Measurements from ENCODE around the gene CAPN11.

GRCh38 chr6:44214307-44214706 lies 55.7 kb downstream of the CAPN11 start:
- no peak for TF ChIP-seq KDM1A (IDR thresholded peaks at IDR 0.05; ENCODE audit: borderline replicate concordance)
- TF ChIP-seq, protein P1, sequence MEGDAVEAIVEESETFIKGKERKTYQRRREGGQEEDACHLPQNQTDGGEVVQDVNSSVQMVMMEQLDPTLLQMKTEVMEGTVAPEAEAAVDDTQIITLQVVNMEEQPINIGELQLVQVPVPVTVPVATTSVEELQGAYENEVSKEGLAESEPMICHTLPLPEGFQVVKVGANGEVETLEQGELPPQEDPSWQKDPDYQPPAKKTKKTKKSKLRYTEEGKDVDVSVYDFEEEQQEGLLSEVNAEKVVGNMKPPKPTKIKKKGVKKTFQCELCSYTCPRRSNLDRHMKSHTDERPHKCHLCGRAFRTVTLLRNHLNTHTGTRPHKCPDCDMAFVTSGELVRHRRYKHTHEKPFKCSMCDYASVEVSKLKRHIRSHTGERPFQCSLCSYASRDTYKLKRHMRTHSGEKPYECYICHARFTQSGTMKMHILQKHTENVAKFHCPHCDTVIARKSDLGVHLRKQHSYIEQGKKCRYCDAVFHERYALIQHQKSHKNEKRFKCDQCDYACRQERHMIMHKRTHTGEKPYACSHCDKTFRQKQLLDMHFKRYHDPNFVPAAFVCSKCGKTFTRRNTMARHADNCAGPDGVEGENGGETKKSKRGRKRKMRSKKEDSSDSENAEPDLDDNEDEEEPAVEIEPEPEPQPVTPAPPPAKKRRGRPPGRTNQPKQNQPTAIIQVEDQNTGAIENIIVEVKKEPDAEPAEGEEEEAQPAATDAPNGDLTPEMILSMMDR (IDR thresholded peaks at IDR 0.05 in 2 of 3, conservative IDR thresholded peaks at IDR 0.05 in 1 of 3; ENCODE audit: control insufficient read depth in 2 of 3, extremely low read depth in 1 of 3, insufficient read depth in 1 of 3, low read depth in 3 of 3, low read length in 3 of 3), result no peak
- TF ChIP-seq EED (IDR thresholded peaks at IDR 0.05; ENCODE audit: low read depth), result no peak
- no peak for TF ChIP-seq ESRRA (IDR thresholded peaks at IDR 0.05; ENCODE audit: low read length)
- no peak for TF ChIP-seq RFX5 (IDR thresholded peaks at IDR 0.05; ENCODE audit: low read depth, low read length)
- no peak for TF ChIP-seq FOXK2 (IDR thresholded peaks at IDR 0.05)
- TF ChIP-seq SP1 (IDR thresholded peaks at IDR 0.05; ENCODE audit: low read depth, low read length), result no peak
- no peak for TF ChIP-seq TCF12 (IDR thresholded peaks at IDR 0.05; ENCODE audit: low read depth, low read length)
- TF ChIP-seq POLR2AphosphoS5 (IDR thresholded peaks at IDR 0.05; ENCODE audit: low read length), result no peak
- TF ChIP-seq POLR2A (IDR thresholded peaks at IDR 0.05; ENCODE audit: low read depth, low read length), result no peak
- TF ChIP-seq SUZ12 (IDR thresholded peaks at IDR 0.05; ENCODE audit: unreplicated experiment), result no peak
- TF ChIP-seq, protein P2, sequence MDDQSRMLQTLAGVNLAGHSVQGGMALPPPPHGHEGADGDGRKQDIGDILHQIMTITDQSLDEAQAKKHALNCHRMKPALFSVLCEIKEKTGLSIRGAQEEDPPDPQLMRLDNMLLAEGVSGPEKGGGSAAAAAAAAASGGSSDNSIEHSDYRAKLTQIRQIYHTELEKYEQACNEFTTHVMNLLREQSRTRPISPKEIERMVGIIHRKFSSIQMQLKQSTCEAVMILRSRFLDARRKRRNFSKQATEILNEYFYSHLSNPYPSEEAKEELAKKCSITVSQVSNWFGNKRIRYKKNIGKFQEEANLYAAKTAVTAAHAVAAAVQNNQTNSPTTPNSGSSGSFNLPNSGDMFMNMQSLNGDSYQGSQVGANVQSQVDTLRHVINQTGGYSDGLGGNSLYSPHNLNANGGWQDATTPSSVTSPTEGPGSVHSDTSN (IDR thresholded peaks at IDR 0.05; ENCODE audit: insufficient replicate concordance, low read depth, low read length), result no peak

Measured in GM12878 (cell line).